Subcutaneous abdominal adipose tissue (tissue), 5 donors: Measurements from ENCODE around the gene MRPL9.

Experiments
- H3K27ac ChIP-seq: one replicate; pipeline ENCODE4 v1.7.0; 2013; ENCODE audit warnings: low read depth, mild to moderate bottlenecking, inconsistent platforms, low read length, moderate library complexity
- H3K27me3 ChIP-seq, 5 donors: one replicate each; pipeline ENCODE4 v1.7.0; 2013; ENCODE audit warnings: low read length in 5 of 5, inconsistent platforms in 1 of 5; ENCODE audit not compliant: control insufficient read depth in 5 of 5, insufficient read depth in 4 of 5
- H3K36me3 ChIP-seq, 5 donors: one replicate each; pipeline ENCODE4 v1.7.0; 2013; ENCODE audit warnings: low read length in 5 of 5; ENCODE audit not compliant: control insufficient read depth in 5 of 5, insufficient read depth in 5 of 5
- H3K4me1 ChIP-seq, 5 donors: one replicate each; pipeline ENCODE4 v1.7.0; 2013; ENCODE audit warnings: low read length in 5 of 5, mild to moderate bottlenecking in 3 of 5, moderate library complexity in 1 of 5; ENCODE audit not compliant: control insufficient read depth in 5 of 5, insufficient read depth in 5 of 5
- H3K4me3 ChIP-seq, 5 donors: one replicate each; pipeline ENCODE4 v1.7.0; 2013; ENCODE audit warnings: low read length in 5 of 5, low read depth in 1 of 5
- H3K9ac ChIP-seq, 5 donors: one replicate each; pipeline ENCODE4 v1.7.0; 2013; ENCODE audit warnings: low read length in 5 of 5, mild to moderate bottlenecking in 4 of 5, moderate library complexity in 3 of 5
- H3K9me3 ChIP-seq, 5 donors: one replicate each; pipeline ENCODE4 v1.7.0; 2013; ENCODE audit warnings: low read length in 5 of 5; ENCODE audit not compliant: control insufficient read depth in 5 of 5
- donor health status: healthy.
- donor health status: healthy.
- donor health status: healthy.
- donor health status: healthy.
- donor health status: healthy.

The MRPL9 gene

DNA sequence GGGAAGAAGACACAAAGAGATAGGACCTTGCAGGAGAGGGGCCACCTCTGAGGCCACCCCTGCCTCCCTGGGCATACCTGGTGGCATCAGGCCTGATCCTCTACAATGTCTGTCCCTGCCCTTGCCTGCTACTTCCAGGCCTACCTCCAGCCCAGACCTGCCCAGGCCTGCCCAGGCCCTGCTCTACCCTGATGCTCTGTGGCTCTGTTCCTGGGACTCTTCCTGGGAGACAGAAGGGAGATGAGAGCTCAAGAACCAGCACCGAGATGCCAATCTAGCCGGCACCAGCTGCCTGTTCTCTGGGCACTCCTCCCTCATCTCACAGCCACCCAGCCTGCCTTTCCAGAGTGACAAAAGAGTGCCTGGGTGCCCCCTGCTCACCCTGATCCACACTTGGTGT lies 49.4 kb downstream of the MRPL9 start:
- H3K27me3 ChIP-seq, result peaks cover 31 to 56% (median 49%) of the 10 kb centered on the region in 5 donors

DNA sequence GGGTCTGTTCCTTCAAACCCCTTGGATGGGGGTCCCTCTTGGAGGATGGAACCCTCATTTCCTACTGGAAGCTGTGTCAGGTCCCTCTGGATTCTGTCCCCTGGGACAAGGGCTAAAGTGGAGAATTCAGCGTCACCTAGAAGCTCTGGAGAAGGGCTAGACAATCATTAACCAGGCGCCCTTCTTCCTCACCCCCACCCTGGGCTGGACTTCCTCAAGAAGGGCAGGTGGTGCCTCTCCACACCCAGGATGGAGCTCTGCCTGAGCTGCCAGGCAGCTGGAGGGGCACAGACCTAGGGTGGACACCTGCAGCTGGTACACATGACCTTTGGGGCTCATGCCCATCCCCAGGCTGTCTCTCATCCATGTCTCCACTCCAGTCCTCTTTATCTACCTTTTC lies 50.3 kb downstream of the MRPL9 start:
- H3K4me1 ChIP-seq, result peaks cover 0 to 8% (median 3%) of the 10 kb centered on the region in 5 donors
- H3K9ac ChIP-seq, result no peak overlapping the region
- H3K9me3 ChIP-seq, result no peaks in the 10 kb centered on the region
- H3K36me3 ChIP-seq, result no peaks in the 10 kb centered on the region
- H3K27ac ChIP-seq, result no peak overlapping the region
- peaks cover 28 to 54% (median 41%) of the 10 kb centered on the region in 5 donors for H3K27me3 ChIP-seq
- H3K4me3 ChIP-seq, result no peak overlapping the region

More for the DNA sequence above, 49.4 kb downstream of the MRPL9 start:
- H3K27ac ChIP-seq, result no peak overlapping the region
- H3K9me3 ChIP-seq, result no peaks in the 10 kb centered on the region
- H3K9ac ChIP-seq, result no peak overlapping the region
- no peak overlapping the region for H3K4me3 ChIP-seq
- H3K4me1 ChIP-seq, result peaks cover 0 to 8% (median 3%) of the 10 kb centered on the region in 5 donors
- H3K36me3 ChIP-seq, result no peaks in the 10 kb centered on the region

GRCh38 chr1:151711951-151712350 lies 51.3 kb downstream of the MRPL9 start:
- no peak overlapping the region for H3K9ac ChIP-seq
- no peaks in the 10 kb centered on the region for H3K9me3 ChIP-seq
- no peak overlapping the region for H3K27ac ChIP-seq
- H3K36me3 ChIP-seq, result no peaks in the 10 kb centered on the region
- H3K4me3 ChIP-seq, result no peak overlapping the region
- peaks cover 0 to 3% (median 0%) of the 10 kb centered on the region in 5 donors for H3K4me1 ChIP-seq
- H3K27me3 ChIP-seq, result peaks cover 20 to 45% (median 36%) of the 10 kb centered on the region in 5 donors

DNA sequence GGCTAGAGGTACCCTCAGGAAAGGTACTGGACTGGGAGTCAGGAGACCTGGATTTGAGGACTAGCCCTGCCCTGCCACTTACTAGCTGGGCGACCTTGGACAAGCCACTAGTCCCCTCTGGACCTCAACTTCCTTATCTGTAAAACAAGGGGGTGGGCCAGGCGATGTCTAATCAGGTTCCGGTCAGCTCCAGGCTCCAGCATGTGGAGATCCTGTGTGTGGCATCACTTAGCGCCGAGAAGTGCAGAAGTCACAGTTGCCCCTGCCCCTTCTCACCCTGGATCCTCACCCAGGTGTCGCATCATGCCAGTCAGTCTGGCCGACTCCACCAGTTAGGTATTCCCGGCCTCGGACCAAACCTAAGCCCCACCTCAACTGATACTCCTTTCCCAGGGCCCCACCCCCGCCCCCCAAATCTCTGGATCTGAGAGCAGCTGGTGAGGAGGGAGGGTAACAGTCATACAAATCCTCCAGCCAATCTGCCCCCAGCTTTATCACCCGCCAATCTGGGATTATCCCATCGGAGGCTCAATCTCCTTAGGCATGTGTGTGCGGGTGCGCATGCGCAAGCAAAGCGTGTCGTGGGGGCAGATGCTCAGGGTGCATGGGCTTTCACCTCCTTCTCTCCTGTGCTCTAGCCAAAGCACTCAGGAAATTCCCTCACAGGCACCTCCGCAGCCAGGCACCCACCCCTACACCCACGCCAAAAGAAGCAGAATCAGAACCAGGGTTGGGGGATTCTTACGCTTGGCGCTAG lies 52.1 kb downstream of the MRPL9 start:
- Histone ChIP-seq H3K4me3 (no peak overlapping the region), H3K36me3 (no peaks in the 10 kb centered on the region), H3K4me1 (no peaks in the 10 kb centered on the region), H3K9me3 (no peaks in the 10 kb centered on the region), H3K27ac (no peak overlapping the region), H3K27me3 (peaks cover 18 to 40% (median 31%) of the 10 kb centered on the region in 5 donors), H3K9ac (no peak overlapping the region)

DNA sequence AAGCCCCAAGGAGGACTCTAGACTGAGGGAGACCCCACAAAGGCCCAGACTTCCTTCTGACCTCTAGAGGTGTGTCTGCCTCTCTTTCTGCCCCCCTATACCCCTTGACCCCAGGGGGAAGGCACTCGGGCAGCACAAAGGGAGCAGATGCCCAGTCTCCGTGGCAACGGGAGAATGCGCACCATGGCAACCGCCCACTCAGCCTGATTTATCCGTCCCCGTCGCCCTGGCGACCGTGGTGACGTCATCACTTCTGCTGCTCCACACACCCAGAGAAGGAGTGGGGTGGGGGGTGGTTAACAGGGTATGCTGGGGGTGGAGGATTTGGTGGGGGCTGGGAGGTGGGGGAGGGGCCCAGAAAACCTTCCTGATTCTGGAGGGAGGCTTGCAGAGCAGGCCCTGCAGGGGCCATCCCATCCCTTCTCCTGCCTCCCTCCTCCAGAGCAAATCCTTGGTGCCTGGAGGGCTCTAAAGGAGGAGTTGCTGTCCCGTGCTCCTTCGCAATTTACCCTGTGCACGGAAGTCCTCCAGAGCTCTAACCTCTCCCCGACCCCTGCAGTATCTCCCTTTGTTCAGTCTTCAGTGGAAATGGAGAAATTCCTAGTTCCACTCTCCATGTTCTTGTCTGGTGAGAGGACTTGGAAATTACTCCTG lies 53.0 kb downstream of the MRPL9 start:
- Histone ChIP-seq H3K27me3 (peaks cover 10 to 35% (median 23%) of the 10 kb centered on the region in 5 donors), H3K36me3 (no peaks in the 10 kb centered on the region), H3K4me3 (no peak overlapping the region), H3K27ac (no peak overlapping the region), H3K4me1 (no peaks in the 10 kb centered on the region), H3K9me3 (no peaks in the 10 kb centered on the region), H3K9ac (no peak overlapping the region)
